Neuronal stem cell (in vitro differentiated cells): ENCODE data around the gene CAD.
"Not testable (repeated sequence)": the region's sequence is repeated elsewhere in the genome, so short reads cannot be mapped to it uniquely, and the experiment has no call there.

Experiments
- DNase-seq: peaks from one replicate; pipeline ENCODE4 v3.0.0-alpha.2; 2013; ENCODE audit warnings: low spot score
- H2AFZ ChIP-seq: one replicate; pipeline ENCODE4 v1.6.1; 2013; ENCODE audit warnings: mild to moderate bottlenecking, low read length, inconsistent platforms
- H2AK5ac ChIP-seq: 2 replicates; pipeline ENCODE4 v1.6.1; 2013; ENCODE audit warnings: low read depth, mild to moderate bottlenecking, inconsistent platforms, low read length, moderate library complexity, mixed read lengths
- H2BK120ac ChIP-seq: 2 replicates; pipeline ENCODE4 v1.6.1; 2013; ENCODE audit warnings: low read depth, mild to moderate bottlenecking, inconsistent platforms, low read length, moderate library complexity, mixed read lengths
- H2BK12ac ChIP-seq: one replicate; pipeline ENCODE4 v1.6.1; 2013; ENCODE audit warnings: low read length, inconsistent platforms
- H2BK15ac ChIP-seq: 2 replicates; pipeline ENCODE4 v1.6.1; 2013; ENCODE audit warnings: mild to moderate bottlenecking, low read length, inconsistent platforms, mixed read lengths
- H2BK5ac ChIP-seq: one replicate; pipeline ENCODE4 v1.6.1; 2013; ENCODE audit warnings: inconsistent platforms, mild to moderate bottlenecking, low read length, moderate library complexity
- H3K14ac ChIP-seq: one replicate; pipeline ENCODE4 v1.6.1; 2013; ENCODE audit warnings: low read length, inconsistent platforms
- H3K18ac ChIP-seq: 2 replicates; pipeline ENCODE4 v1.6.1; 2013; ENCODE audit warnings: low read length, inconsistent platforms
- H3K23ac ChIP-seq: 2 replicates; pipeline ENCODE4 v1.6.1; 2013; ENCODE audit warnings: low read depth, mild to moderate bottlenecking, mixed read lengths, low read length, inconsistent platforms; ENCODE audit not compliant: poor library complexity
- H3K27ac ChIP-seq: replicated peaks from 3 replicates; pipeline ENCODE4 v1.5.1; 2013; ENCODE audit warnings: low read length, inconsistent platforms
- H3K27me3 ChIP-seq, 3 experiments: 2 replicates each; pipeline ENCODE4 v1.6.1; 2013; ENCODE audit warnings: low read length in 3 of 3, mild to moderate bottlenecking in 2 of 3, inconsistent platforms in 1 of 3, low read depth in 1 of 3, mixed read lengths in 1 of 3, moderate library complexity in 1 of 3; ENCODE audit not compliant: control insufficient read depth in 3 of 3, insufficient read depth in 3 of 3
- H3K36me3 ChIP-seq, 2 donors: replicated peaks in 1 of 2; 2 replicates each; pipeline ENCODE4 v1.6.1; 2013; ENCODE audit warnings: low read length in 2 of 2; ENCODE audit not compliant: control insufficient read depth in 2 of 2, insufficient read depth in 2 of 2
- H3K4ac ChIP-seq: 2 replicates; pipeline ENCODE4 v1.6.1; 2013; ENCODE audit warnings: inconsistent platforms, mild to moderate bottlenecking, low read length, moderate library complexity
- H3K4me1 ChIP-seq, 2 donors: 1 replicate in 1 of 2; 2 replicates in 1 of 2; pipeline ENCODE4 v1.6.1; 2013; ENCODE audit warnings: low read length in 2 of 2, low read depth in 1 of 2; ENCODE audit not compliant: control insufficient read depth in 2 of 2, insufficient read depth in 1 of 2
- H3K4me2 ChIP-seq: one replicate; pipeline ENCODE4 v1.6.1; 2013; ENCODE audit warnings: mild to moderate bottlenecking, low read length, inconsistent platforms; ENCODE audit not compliant: insufficient read depth, poor library complexity, severe bottlenecking
- H3K4me3 ChIP-seq, 2 donors: 2 replicates each; pipeline ENCODE4 v1.5.1; 2013; ENCODE audit warnings: low read length in 2 of 2, mild to moderate bottlenecking in 2 of 2, inconsistent platforms in 1 of 2, moderate library complexity in 1 of 2
- H3K79me1 ChIP-seq: one replicate; pipeline ENCODE4 v1.6.1; 2013; ENCODE audit warnings: low read depth, mild to moderate bottlenecking, inconsistent platforms, low read length, moderate library complexity
- H3K9ac ChIP-seq: one replicate; pipeline ENCODE4 v1.6.1; 2013; ENCODE audit warnings: mild to moderate bottlenecking, low read depth, low read length, inconsistent platforms; ENCODE audit not compliant: poor library complexity
- H3K9me3 ChIP-seq, 2 donors: replicated peaks in 1 of 2; 2 replicates each; pipeline versions ENCODE3 to v1.6.1; 2013; ENCODE audit warnings: low read length in 2 of 2, mild to moderate bottlenecking in 2 of 2, inconsistent platforms in 1 of 2, low read depth in 1 of 2, mixed read lengths in 1 of 2, moderate library complexity in 1 of 2; ENCODE audit not compliant: control insufficient read depth in 2 of 2, insufficient read depth in 1 of 2
- H4K8ac ChIP-seq: one replicate; pipeline ENCODE4 v1.6.1; 2013; ENCODE audit warnings: low read depth, mild to moderate bottlenecking, inconsistent platforms, low read length, moderate library complexity
- H4K91ac ChIP-seq: one replicate; pipeline ENCODE4 v1.6.1; 2013; ENCODE audit warnings: low read length, low read depth, mild to moderate bottlenecking, inconsistent platforms; ENCODE audit not compliant: poor library complexity
- WGBS, 2 donors: extraction: QIAGEN DNeasy Blood & Tissue Kit; methylation state at CpG; one replicate each; pipeline ENCODE4 v1.1.7; 2013; ENCODE audit warnings: missing lambda C conversion rate in 2 of 2, mixed read lengths in 1 of 2; ENCODE audit not compliant: insufficient read length in 2 of 2, insufficient replicate concordance in 1 of 2; ENCODE audit errors: extremely low coverage in 2 of 2; 5-methylcytosine and 5-hydroxymethylcytosine counted together

CAD gene

DNA sequence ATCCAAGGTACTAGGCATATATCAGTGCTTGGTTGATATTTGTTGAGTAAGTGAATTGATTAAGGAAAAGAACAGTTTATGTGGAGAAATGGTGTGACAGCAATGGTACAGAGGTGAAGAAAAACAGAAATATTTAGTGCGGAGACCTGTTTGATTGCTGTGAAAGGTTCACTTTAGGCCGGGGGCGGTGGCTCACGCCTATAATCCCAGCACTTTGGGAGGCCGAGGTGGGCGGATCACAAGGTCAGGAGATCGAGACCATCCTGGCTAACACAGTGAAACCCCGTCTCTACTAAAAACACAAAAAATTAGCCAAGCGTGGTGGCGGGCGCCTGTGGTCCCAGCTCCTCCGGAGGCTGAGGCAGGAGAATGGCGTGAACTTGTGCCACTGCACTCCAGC lies 51.1 kb downstream of the CAD start:
- not testable (repeated sequence) for H3K4ac ChIP-seq, H4K91ac ChIP-seq, H2BK15ac ChIP-seq, H2BK120ac ChIP-seq, H4K8ac ChIP-seq, H3K9me3 ChIP-seq, H3K36me3 ChIP-seq, H3K4me1 ChIP-seq, H2BK5ac ChIP-seq, DNase-seq, H2AFZ ChIP-seq, H3K27ac ChIP-seq, H3K14ac ChIP-seq, H3K23ac ChIP-seq, H2AK5ac ChIP-seq, H3K9ac ChIP-seq, H3K18ac ChIP-seq, H3K79me1 ChIP-seq, H3K4me3 ChIP-seq, H3K4me2 ChIP-seq, H2BK12ac ChIP-seq
- WGBS, 2 donors: no CpG with 5 or more reads among the region's 13 CpGs
- H3K27me3 ChIP-seq: peaks cover 21 to 87% (median 25%) of the 10 kb centered on the region in 3 experiments

DNA sequence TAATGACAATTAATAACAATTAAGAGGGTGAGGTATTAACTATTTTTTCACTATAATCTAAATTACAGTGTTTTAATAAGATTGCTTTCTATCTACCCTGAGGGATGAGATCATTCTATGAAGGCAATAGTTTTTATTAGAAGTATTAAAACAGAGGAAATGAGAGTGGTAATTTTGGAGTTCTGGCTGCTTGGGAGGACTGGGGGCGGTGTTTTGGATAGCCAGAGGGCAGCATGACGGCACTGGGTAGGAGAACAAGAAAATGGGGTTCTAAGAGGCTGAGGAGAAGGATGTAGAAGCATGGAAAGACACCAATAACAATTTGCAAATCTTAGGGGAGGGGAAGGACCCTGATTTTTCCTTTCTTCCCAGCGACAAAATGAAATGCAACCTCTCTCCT lies 53.0 kb downstream of the CAD start:
- Histone ChIP-seq H3K27me3 (peaks cover 5 to 83% (median 7%) of the 10 kb centered on the region in 3 experiments), H4K91ac (no peak overlapping the region), H3K23ac (no peak overlapping the region), H2AFZ (no peak overlapping the region), H3K4ac (no peak overlapping the region), H3K79me1 (no peaks in the 10 kb centered on the region), H3K9me3 (no peaks in the 10 kb centered on the region), H2BK15ac (no peak overlapping the region), H3K18ac (no peak overlapping the region), H3K4me1 (no peaks in the 10 kb centered on the region), H2AK5ac (no peak overlapping the region), H3K27ac (no peak overlapping the region), H2BK5ac (no peak overlapping the region), H3K36me3 (no peaks in the 10 kb centered on the region), H2BK12ac (no peak overlapping the region), H3K9ac (no peak overlapping the region), H4K8ac (no peak overlapping the region), H3K14ac (no peak overlapping the region), H3K4me2 (no peak overlapping the region), H2BK120ac (no peak overlapping the region), H3K4me3 (no peak overlapping the region)
- no peak for DNase-seq
- WGBS, 2 donors: no CpG with 5 or more reads among the region's 3 CpGs

DNA sequence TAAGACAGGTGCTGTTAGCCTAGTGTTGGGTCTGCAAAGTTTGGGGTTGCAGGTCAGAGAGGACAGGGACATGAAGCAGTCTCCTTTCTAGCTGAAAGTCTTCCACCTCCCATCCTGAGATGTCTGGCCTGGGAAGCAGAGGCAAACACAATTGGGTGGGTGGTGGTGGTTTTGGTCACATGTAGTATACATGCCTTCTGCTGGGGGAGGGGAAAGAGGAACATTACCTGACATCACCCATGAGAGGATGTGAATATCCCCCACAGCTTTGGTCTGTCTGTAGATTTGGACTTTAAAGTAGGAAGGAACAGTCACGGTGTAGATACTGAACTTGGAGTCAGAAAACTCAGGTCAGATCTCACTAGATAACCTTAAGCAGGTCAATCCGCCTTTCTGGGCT lies 53.5 kb downstream of the CAD start:
- Histone ChIP-seq H3K4me1 (no peaks in the 10 kb centered on the region), H2BK15ac (no peak overlapping the region), H2AK5ac (no peak overlapping the region), H3K9me3 (no peaks in the 10 kb centered on the region), H3K14ac (no peak overlapping the region), H3K4me2 (no peak overlapping the region), H3K23ac (no peak overlapping the region), H4K91ac (no peak overlapping the region), H3K36me3 (no peaks in the 10 kb centered on the region), H3K27ac (no peak overlapping the region), H2BK5ac (no peak overlapping the region), H2AFZ (no peak overlapping the region), H3K9ac (no peak overlapping the region), H3K79me1 (no peaks in the 10 kb centered on the region), H2BK12ac (no peak overlapping the region), H3K18ac (no peak overlapping the region), H2BK120ac (no peak overlapping the region), H3K4ac (no peak overlapping the region), H4K8ac (no peak overlapping the region), H3K27me3 (peaks cover under 1 to 82% (median 2%) of the 10 kb centered on the region in 3 experiments), H3K4me3 (no peak overlapping the region)
- no peak for DNase-seq
- WGBS, 2 donors: no CpG with 5 or more reads among the region's 2 CpGs

DNA sequence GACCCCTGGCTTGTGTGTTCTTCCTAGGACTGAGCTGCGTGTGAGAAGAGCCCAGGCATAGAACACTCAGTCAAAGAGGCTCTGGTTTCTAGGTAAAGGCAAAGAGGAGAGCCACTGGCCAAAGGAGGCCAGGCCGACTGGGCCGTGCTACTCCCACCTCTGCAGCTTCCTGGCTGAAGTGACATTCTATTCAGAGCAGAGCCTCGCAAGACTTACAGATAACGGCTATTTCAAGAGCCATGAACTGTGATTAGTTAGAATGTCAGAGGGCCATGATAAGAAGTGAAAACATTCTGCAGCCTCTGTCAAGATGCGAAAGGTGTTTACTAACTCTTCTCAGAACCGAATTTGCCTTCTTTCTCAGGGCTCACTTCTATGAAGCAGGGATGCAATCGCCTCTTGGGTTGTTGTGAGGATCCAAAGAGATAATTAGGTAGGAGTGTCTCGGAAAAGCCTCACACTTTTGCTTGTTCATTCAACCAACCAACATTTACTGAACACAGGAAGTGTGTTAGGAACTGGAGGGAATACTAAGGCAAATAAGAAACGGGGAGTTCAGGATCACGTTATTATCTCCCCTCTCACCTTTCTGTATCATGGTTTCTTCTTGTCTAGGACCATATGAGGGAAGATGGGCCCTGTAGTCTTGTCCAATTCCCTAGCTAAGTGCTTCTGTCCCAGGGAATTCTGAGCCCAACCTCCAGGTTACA lies 54.6 kb downstream of the CAD start:
- Histone ChIP-seq H3K23ac (no peak overlapping the region), H2BK5ac (no peak overlapping the region), H2BK12ac (no peak overlapping the region), H3K14ac (no peak overlapping the region), H3K18ac (no peak overlapping the region), H3K4me1 (no peaks in the 10 kb centered on the region), H3K9ac (no peak overlapping the region), H2BK120ac (no peak overlapping the region), H3K27me3 (peaks cover 0 to 81% (median 0%) of the 10 kb centered on the region in 3 experiments), H3K79me1 (no peaks in the 10 kb centered on the region), H4K91ac (no peak overlapping the region), H4K8ac (no peak overlapping the region), H3K4me2 (no peak overlapping the region), H3K27ac (no peak overlapping the region), H3K9me3 (no peaks in the 10 kb centered on the region), H2AK5ac (no peak overlapping the region), H2AFZ (no peak overlapping the region), H2BK15ac (no peak overlapping the region), H3K4ac (no peak overlapping the region), H3K4me3 (no peak overlapping the region), H3K36me3 (no peaks in the 10 kb centered on the region)
- WGBS, 2 donors: no CpG with 5 or more reads among the region's 11 CpGs
- no peak for DNase-seq
